NB4 (cell line): ENCODE results near the gene TNFRSF25.
"Not testable (repeated sequence)": the region's sequence is repeated elsewhere in the genome, so short reads cannot be mapped to it uniquely, and the experiment has no call there.

Source experiments
- POLR2A ChIP-seq: IDR thresholded peaks from 2 replicates; pipeline ENCODE4 v1.6.1; 2011; ENCODE audit warnings: mild to moderate bottlenecking; ENCODE audit not compliant: insufficient read length; ENCODE audit errors: extremely low read depth
- TF ChIP-seq, protein P1 (sequence below): IDR thresholded peaks from one replicate; pipeline ENCODE4 v1.5.1; 2012; ENCODE audit warnings: low read depth, low read length
- TF ChIP-seq, protein P2 (sequence below): IDR thresholded peaks from 2 replicates; pipeline ENCODE4 v1.6.1; 2011; ENCODE audit warnings: low read depth, low read length

- TF ChIP-seq, protein P1, sequence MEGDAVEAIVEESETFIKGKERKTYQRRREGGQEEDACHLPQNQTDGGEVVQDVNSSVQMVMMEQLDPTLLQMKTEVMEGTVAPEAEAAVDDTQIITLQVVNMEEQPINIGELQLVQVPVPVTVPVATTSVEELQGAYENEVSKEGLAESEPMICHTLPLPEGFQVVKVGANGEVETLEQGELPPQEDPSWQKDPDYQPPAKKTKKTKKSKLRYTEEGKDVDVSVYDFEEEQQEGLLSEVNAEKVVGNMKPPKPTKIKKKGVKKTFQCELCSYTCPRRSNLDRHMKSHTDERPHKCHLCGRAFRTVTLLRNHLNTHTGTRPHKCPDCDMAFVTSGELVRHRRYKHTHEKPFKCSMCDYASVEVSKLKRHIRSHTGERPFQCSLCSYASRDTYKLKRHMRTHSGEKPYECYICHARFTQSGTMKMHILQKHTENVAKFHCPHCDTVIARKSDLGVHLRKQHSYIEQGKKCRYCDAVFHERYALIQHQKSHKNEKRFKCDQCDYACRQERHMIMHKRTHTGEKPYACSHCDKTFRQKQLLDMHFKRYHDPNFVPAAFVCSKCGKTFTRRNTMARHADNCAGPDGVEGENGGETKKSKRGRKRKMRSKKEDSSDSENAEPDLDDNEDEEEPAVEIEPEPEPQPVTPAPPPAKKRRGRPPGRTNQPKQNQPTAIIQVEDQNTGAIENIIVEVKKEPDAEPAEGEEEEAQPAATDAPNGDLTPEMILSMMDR, result not testable (repeated sequence)
- TF ChIP-seq, protein P2, sequence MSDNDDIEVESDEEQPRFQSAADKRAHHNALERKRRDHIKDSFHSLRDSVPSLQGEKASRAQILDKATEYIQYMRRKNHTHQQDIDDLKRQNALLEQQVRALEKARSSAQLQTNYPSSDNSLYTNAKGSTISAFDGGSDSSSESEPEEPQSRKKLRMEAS, result not testable (repeated sequence)
- not testable (repeated sequence) for TF ChIP-seq POLR2A
These were observed 36.1 kb downstream of the TNFRSF25 start for GRCh38 chr1:6429660-6430411.
